Measurements from ENCODE around the gene BTBD2. TPM values are rescaled to one million over a fixed set of nuclear protein-coding genes. Genes with fewer than 3 reads are reported as not detected.
A peak's percentile ranks its signal among the peaks of the same experiment; 100 is the strongest.

The BTBD2 gene
- total and polyA plus RNA-seq, 4 donors, result 7.4 to 25.1 (median 20.2) TPM

DNA sequence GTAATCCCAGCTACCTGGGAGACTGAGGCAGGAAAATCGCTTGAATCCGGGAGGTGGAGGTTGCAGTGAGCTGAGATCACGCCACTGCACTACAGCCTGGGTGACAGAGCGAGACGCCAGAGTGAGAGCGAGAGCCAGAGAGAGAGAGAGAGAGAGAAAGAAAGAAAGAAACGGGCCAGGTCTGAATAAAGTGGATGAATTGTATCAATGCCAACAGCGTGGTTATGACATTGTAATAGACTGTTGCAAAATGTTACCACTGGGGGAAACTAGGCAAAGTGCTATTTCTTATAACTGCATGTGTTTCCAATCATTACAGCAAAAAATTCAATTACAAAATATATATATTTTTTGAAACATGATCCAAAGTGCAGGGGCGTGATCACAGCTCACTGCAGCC lies 11.8 kb upstream of the BTBD2 start:
- DNase-seq (ENCODE audit: low spot score), result no peak
- TF ChIP-seq HNF4A (conservative IDR thresholded peaks at IDR 0.05) (peak in 1 of 2 donors; percentile 43), SP1 (IDR thresholded peaks at IDR 0.05) (no peak), NR2F2 (IDR thresholded peaks at IDR 0.05) (no peak), GABPA (IDR thresholded peaks at IDR 0.05 in 1 of 2, conservative IDR thresholded peaks at IDR 0.05 in 1 of 2) (no peak), FOXA2 (IDR thresholded peaks at IDR 0.05) (peak; percentile 23), EGR1 (IDR thresholded peaks at IDR 0.05; ENCODE audit: low read depth in 2 of 2) (no peak), TAF1 (conservative IDR thresholded peaks at IDR 0.05) (no peak), FOXA1 (IDR thresholded peaks at IDR 0.05) (no peak), RXRA (IDR thresholded peaks at IDR 0.05) (peak in 1 of 2 donors; percentile 40), RAD21 (IDR thresholded peaks at IDR 0.05) (peak in 1 of 2 donors; percentile 21), YY1 (IDR thresholded peaks at IDR 0.05) (peak; percentile 25), JUND (IDR thresholded peaks at IDR 0.05) (no peak), HNF4G (IDR thresholded peaks at IDR 0.05) (no peak)
- TF ChIP-seq, protein P1, sequence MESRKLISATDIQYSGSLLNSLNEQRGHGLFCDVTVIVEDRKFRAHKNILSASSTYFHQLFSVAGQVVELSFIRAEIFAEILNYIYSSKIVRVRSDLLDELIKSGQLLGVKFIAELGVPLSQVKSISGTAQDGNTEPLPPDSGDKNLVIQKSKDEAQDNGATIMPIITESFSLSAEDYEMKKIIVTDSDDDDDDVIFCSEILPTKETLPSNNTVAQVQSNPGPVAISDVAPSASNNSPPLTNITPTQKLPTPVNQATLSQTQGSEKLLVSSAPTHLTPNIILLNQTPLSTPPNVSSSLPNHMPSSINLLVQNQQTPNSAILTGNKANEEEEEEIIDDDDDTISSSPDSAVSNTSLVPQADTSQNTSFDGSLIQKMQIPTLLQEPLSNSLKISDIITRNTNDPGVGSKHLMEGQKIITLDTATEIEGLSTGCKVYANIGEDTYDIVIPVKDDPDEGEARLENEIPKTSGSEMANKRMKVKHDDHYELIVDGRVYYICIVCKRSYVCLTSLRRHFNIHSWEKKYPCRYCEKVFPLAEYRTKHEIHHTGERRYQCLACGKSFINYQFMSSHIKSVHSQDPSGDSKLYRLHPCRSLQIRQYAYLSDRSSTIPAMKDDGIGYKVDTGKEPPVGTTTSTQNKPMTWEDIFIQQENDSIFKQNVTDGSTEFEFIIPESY (IDR thresholded peaks at IDR 0.05), result peak; percentile 18
- TF ChIP-seq, protein P2, sequence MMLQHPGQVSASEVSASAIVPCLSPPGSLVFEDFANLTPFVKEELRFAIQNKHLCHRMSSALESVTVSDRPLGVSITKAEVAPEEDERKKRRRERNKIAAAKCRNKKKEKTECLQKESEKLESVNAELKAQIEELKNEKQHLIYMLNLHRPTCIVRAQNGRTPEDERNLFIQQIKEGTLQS (IDR thresholded peaks at IDR 0.05), result no peak
- TF ChIP-seq, protein P3, sequence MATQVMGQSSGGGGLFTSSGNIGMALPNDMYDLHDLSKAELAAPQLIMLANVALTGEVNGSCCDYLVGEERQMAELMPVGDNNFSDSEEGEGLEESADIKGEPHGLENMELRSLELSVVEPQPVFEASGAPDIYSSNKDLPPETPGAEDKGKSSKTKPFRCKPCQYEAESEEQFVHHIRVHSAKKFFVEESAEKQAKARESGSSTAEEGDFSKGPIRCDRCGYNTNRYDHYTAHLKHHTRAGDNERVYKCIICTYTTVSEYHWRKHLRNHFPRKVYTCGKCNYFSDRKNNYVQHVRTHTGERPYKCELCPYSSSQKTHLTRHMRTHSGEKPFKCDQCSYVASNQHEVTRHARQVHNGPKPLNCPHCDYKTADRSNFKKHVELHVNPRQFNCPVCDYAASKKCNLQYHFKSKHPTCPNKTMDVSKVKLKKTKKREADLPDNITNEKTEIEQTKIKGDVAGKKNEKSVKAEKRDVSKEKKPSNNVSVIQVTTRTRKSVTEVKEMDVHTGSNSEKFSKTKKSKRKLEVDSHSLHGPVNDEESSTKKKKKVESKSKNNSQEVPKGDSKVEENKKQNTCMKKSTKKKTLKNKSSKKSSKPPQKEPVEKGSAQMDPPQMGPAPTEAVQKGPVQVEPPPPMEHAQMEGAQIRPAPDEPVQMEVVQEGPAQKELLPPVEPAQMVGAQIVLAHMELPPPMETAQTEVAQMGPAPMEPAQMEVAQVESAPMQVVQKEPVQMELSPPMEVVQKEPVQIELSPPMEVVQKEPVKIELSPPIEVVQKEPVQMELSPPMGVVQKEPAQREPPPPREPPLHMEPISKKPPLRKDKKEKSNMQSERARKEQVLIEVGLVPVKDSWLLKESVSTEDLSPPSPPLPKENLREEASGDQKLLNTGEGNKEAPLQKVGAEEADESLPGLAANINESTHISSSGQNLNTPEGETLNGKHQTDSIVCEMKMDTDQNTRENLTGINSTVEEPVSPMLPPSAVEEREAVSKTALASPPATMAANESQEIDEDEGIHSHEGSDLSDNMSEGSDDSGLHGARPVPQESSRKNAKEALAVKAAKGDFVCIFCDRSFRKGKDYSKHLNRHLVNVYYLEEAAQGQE (IDR thresholded peaks at IDR 0.05), result no peak
- TF ChIP-seq, protein P4, sequence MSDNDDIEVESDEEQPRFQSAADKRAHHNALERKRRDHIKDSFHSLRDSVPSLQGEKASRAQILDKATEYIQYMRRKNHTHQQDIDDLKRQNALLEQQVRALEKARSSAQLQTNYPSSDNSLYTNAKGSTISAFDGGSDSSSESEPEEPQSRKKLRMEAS (IDR thresholded peaks at IDR 0.05), result peak; percentile 35
- TF ChIP-seq, protein P5, sequence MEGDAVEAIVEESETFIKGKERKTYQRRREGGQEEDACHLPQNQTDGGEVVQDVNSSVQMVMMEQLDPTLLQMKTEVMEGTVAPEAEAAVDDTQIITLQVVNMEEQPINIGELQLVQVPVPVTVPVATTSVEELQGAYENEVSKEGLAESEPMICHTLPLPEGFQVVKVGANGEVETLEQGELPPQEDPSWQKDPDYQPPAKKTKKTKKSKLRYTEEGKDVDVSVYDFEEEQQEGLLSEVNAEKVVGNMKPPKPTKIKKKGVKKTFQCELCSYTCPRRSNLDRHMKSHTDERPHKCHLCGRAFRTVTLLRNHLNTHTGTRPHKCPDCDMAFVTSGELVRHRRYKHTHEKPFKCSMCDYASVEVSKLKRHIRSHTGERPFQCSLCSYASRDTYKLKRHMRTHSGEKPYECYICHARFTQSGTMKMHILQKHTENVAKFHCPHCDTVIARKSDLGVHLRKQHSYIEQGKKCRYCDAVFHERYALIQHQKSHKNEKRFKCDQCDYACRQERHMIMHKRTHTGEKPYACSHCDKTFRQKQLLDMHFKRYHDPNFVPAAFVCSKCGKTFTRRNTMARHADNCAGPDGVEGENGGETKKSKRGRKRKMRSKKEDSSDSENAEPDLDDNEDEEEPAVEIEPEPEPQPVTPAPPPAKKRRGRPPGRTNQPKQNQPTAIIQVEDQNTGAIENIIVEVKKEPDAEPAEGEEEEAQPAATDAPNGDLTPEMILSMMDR (IDR thresholded peaks at IDR 0.05; ENCODE audit: low read depth, low read length, missing input control), result no peak
- Histone ChIP-seq H3K4me3 (ENCODE audit: low read depth in 1 of 3, low read length in 3 of 3) (no peak overlapping the region), H3K27me3 (ENCODE audit: control insufficient read depth in 4 of 4, insufficient read depth in 4 of 4, low read length in 3 of 4) (no peaks in the 10 kb centered on the region), H3K9ac (ENCODE audit: low read depth in 1 of 2, low read length in 2 of 2) (peak overlapping the region in 1 of 2 donors; percentile 6), H3K9me3 (ENCODE audit: control insufficient read depth in 4 of 4, low read length in 3 of 4) (no peaks in the 10 kb centered on the region), H3K27ac (ENCODE audit: low read depth in 1 of 2, low read length in 2 of 2) (peak overlapping the region; percentile 72 to 74), H3K4me1 (ENCODE audit: control insufficient read depth in 4 of 4, insufficient read depth in 4 of 4, low read length in 3 of 4) (peaks cover 0 to 29% (median 13%) of the 10 kb centered on the region in 4 donors), H3K36me3 (ENCODE audit: control insufficient read depth in 4 of 4, insufficient read depth in 3 of 4, low read depth in 1 of 4, low read length in 3 of 4) (no peaks in the 10 kb centered on the region)
- WGBS, result 37% methylated on average over 9 of the region's 9 CpGs

All from liver (tissue), 9 donors.